ENCODE data around the gene KPNB1.

KPNB1 gene

GRCh38 chr17:47696717-47697642, 47.3 kb downstream of the KPNB1 start:
- no peak for DNase-seq (ENCODE audit: extremely low read depth in 1 of 2, low read depth in 1 of 2)

- DNase-seq (ENCODE audit: extremely low read depth in 1 of 2, low read depth in 1 of 2) = no peak
Observed at GRCh38 chr17:47697906-47698711, 48.4 kb downstream of the KPNB1 start.

GRCh38 chr17:47698749-47699535, 49.2 kb downstream of the KPNB1 start:
- DNase-seq (ENCODE audit: extremely low read depth in 1 of 2, low read depth in 1 of 2) = peak; percentile 55 to 79

GRCh38 chr17:47699536-47699840, 49.8 kb downstream of the KPNB1 start:
- DNase-seq (ENCODE audit: extremely low read depth in 1 of 2, low read depth in 1 of 2) = no peak

- no peak for DNase-seq (ENCODE audit: extremely low read depth in 1 of 2, low read depth in 1 of 2)
Observed at GRCh38 chr17:47700471-47701449, 51.0 kb downstream of the KPNB1 start.

GRCh38 chr17:47701608-47702007, 51.9 kb downstream of the KPNB1 start:
- no peak for DNase-seq (ENCODE audit: extremely low read depth in 1 of 2, low read depth in 1 of 2)

GRCh38 chr17:47702391-47702995, 52.8 kb downstream of the KPNB1 start:
- no peak for DNase-seq (ENCODE audit: extremely low read depth in 1 of 2, low read depth in 1 of 2)

GRCh38 chr17:47703191-47703591, 53.5 kb downstream of the KPNB1 start:
- DNase-seq (ENCODE audit: extremely low read depth in 1 of 2, low read depth in 1 of 2) = no peak

GRCh38 chr17:47703671-47704070, 54.0 kb downstream of the KPNB1 start:
- no peak for DNase-seq (ENCODE audit: extremely low read depth in 1 of 2, low read depth in 1 of 2)

GRCh38 chr17:47704116-47704515, 54.4 kb downstream of the KPNB1 start:
- no peak for DNase-seq (ENCODE audit: extremely low read depth in 1 of 2, low read depth in 1 of 2)

- DNase-seq (ENCODE audit: extremely low read depth in 1 of 2, low read depth in 1 of 2) = no peak
Observed at GRCh38 chr17:47704736-47705135, 55.0 kb downstream of the KPNB1 start.

GRCh38 chr17:47705536-47706530, 56.1 kb downstream of the KPNB1 start:
- DNase-seq (ENCODE audit: extremely low read depth in 1 of 2, low read depth in 1 of 2) = no peak

GRCh38 chr17:47707056-47707804, 57.5 kb downstream of the KPNB1 start:
- no peak for DNase-seq (ENCODE audit: extremely low read depth in 1 of 2, low read depth in 1 of 2)

GRCh38 chr17:47707884-47708283, 58.2 kb downstream of the KPNB1 start:
- DNase-seq (ENCODE audit: extremely low read depth in 1 of 2, low read depth in 1 of 2) = no peak

- DNase-seq (ENCODE audit: extremely low read depth in 1 of 2, low read depth in 1 of 2) = no peak
Observed at GRCh38 chr17:47708312-47708863, 58.7 kb downstream of the KPNB1 start.

- no peak for DNase-seq (ENCODE audit: extremely low read depth in 1 of 2, low read depth in 1 of 2)
Observed at GRCh38 chr17:47708864-47709541, 59.3 kb downstream of the KPNB1 start.

- DNase-seq (ENCODE audit: extremely low read depth in 1 of 2, low read depth in 1 of 2) = no peak
Observed at GRCh38 chr17:47709594-47709993, 59.9 kb downstream of the KPNB1 start.
